Activated naive CD8-positive, alpha-beta T cell treated with anti-CD3 and anti-CD28 coated beads, Interleukin-2, amount 10 ng/mL, durations not matched to agents 7 days and 5 days (primary cell): ENCODE measurements around the gene ASAH2. TPM values are rescaled to one million over a fixed set of nuclear protein-coding genes. Genes with fewer than 3 reads are reported as not detected.

Experiments used
- ATAC-seq: fragments of 150-1000 bp; cut with Tn5 transposase; one replicate; pipeline ENCODE4 v1.10.0; 2021; ENCODE audit warnings: low read depth, moderate library complexity
- POLR2A ChIA-PET: fragments of 350-600 bp; sonication (Branson Sonifier 250); formaldehyde crosslinking; loops from one replicate; lab custom pipeline; 2021; ENCODE audit warnings: antibody characterized with exemption; lab: Charles Lee
- DNase-seq: peaks from one replicate; pipeline ENCODE4 v3.0.0; 2021
- H3K27ac Mint-ChIP-seq: one replicate; pipeline ENCODE4 v1.8.0; 2022; ENCODE audit warnings: mild to moderate bottlenecking, mixed read lengths
- H3K27me3 Mint-ChIP-seq: one replicate; pipeline ENCODE4 v1.8.0; 2022; ENCODE audit warnings: mild to moderate bottlenecking, moderate library complexity, mixed read lengths
- H3K36me3 Mint-ChIP-seq: one replicate; pipeline ENCODE4 v1.8.0; 2021; ENCODE audit warnings: mild to moderate bottlenecking, mixed read lengths
- H3K4me1 Mint-ChIP-seq: one replicate; pipeline ENCODE4 v1.8.0; 2021; ENCODE audit warnings: mixed read lengths
- H3K4me3 Mint-ChIP-seq: one replicate; pipeline ENCODE4 v1.8.0; 2022; ENCODE audit warnings: mild to moderate bottlenecking, moderate library complexity, mixed read lengths
- H3K9me3 Mint-ChIP-seq: one replicate; pipeline ENCODE4 v1.8.0; 2021; ENCODE audit warnings: mixed read lengths
- total RNA-seq, 2 experiments: library from RNA; stranded (reverse); gene quantifications; one replicate each; pipeline ENCODE4 v1.2.3, GENCODE V29; 2021

Gene ASAH2
- total RNA-seq, 2 experiments from 2014 or later, result 3.5 to 5.2 TPM

GRCh38 chr10:50234486-50234885 lies 16.8 kb downstream of the ASAH2 start:
- H3K4me3 Mint-ChIP-seq, result no peak overlapping the region
- no peaks in the 10 kb centered on the region for H3K9me3 Mint-ChIP-seq
- no peaks in the 10 kb centered on the region for H3K36me3 Mint-ChIP-seq
- POLR2A ChIA-PET, result no interaction called here
- DNase-seq (no peak), ATAC-seq (no peak)
- H3K27me3 Mint-ChIP-seq, result peaks cover 43% of the 10 kb centered on the region
- no peaks in the 10 kb centered on the region for H3K4me1 Mint-ChIP-seq
- H3K27ac Mint-ChIP-seq, result no peak overlapping the region

GRCh38 chr10:50232261-50232639 lies 19.1 kb downstream of the ASAH2 start:
- DNase-seq, result no peak
- POLR2A ChIA-PET, result no interaction called here
- Mint-ChIP-seq H3K27me3 (peaks cover 47% of the 10 kb centered on the region), H3K27ac (no peak overlapping the region), H3K9me3 (no peaks in the 10 kb centered on the region), H3K4me3 (no peak overlapping the region), H3K36me3 (no peaks in the 10 kb centered on the region), H3K4me1 (no peaks in the 10 kb centered on the region)
- no peak for ATAC-seq

- ATAC-seq (no peak), DNase-seq (no peak)
- no peaks in the 10 kb centered on the region for H3K4me1 Mint-ChIP-seq
- no peaks in the 10 kb centered on the region for H3K36me3 Mint-ChIP-seq
- peaks cover 49% of the 10 kb centered on the region for H3K27me3 Mint-ChIP-seq
- POLR2A ChIA-PET, result no interaction called here
- H3K4me3 Mint-ChIP-seq, result no peak overlapping the region
- no peak overlapping the region for H3K27ac Mint-ChIP-seq
- no peaks in the 10 kb centered on the region for H3K9me3 Mint-ChIP-seq
Observed at GRCh38 chr10:50231515-50232260, 19.6 kb downstream of the ASAH2 start.

GRCh38 chr10:50229460-50229859 lies 21.9 kb downstream of the ASAH2 start:
- no peaks in the 10 kb centered on the region for H3K36me3 Mint-ChIP-seq
- no peaks in the 10 kb centered on the region for H3K4me1 Mint-ChIP-seq
- H3K27me3 Mint-ChIP-seq, result peaks cover 40% of the 10 kb centered on the region
- POLR2A ChIA-PET, result no interaction called here
- no peaks in the 10 kb centered on the region for H3K9me3 Mint-ChIP-seq
- H3K4me3 Mint-ChIP-seq, result no peak overlapping the region
- no peak overlapping the region for H3K27ac Mint-ChIP-seq
- no peak for DNase-seq
- ATAC-seq, result no peak

- Mint-ChIP-seq H3K4me3 (no peak overlapping the region), H3K4me1 (no peaks in the 10 kb centered on the region), H3K27me3 (peaks cover 34% of the 10 kb centered on the region), H3K36me3 (no peaks in the 10 kb centered on the region), H3K9me3 (no peaks in the 10 kb centered on the region), H3K27ac (no peak overlapping the region)
- POLR2A ChIA-PET, result no interaction called here
- DNase-seq (no peak), ATAC-seq (no peak)
Observed at GRCh38 chr10:50228672-50229071, 22.6 kb downstream of the ASAH2 start.

GRCh38 chr10:50226610-50227009 lies 24.7 kb downstream of the ASAH2 start:
- H3K27me3 Mint-ChIP-seq, result peaks cover 34% of the 10 kb centered on the region
- H3K9me3 Mint-ChIP-seq, result no peaks in the 10 kb centered on the region
- no peak overlapping the region for H3K27ac Mint-ChIP-seq
- ATAC-seq, result no peak
- no peak for DNase-seq
- POLR2A ChIA-PET, result no interaction called here
- H3K36me3 Mint-ChIP-seq, result no peaks in the 10 kb centered on the region
- no peak overlapping the region for H3K4me3 Mint-ChIP-seq
- no peaks in the 10 kb centered on the region for H3K4me1 Mint-ChIP-seq

GRCh38 chr10:50224330-50224952 lies 26.9 kb downstream of the ASAH2 start:
- POLR2A ChIA-PET, result no interaction called here
- H3K4me1 Mint-ChIP-seq, result no peaks in the 10 kb centered on the region
- no peak overlapping the region for H3K4me3 Mint-ChIP-seq
- H3K36me3 Mint-ChIP-seq, result no peaks in the 10 kb centered on the region
- H3K27me3 Mint-ChIP-seq, result peaks cover 28% of the 10 kb centered on the region
- ATAC-seq, result no peak
- H3K27ac Mint-ChIP-seq, result no peak overlapping the region
- no peak for DNase-seq
- no peaks in the 10 kb centered on the region for H3K9me3 Mint-ChIP-seq

GRCh38 chr10:50222199-50222598 lies 29.1 kb downstream of the ASAH2 start:
- Mint-ChIP-seq H3K9me3 (no peaks in the 10 kb centered on the region), H3K27me3 (peaks cover 18% of the 10 kb centered on the region), H3K27ac (no peak overlapping the region), H3K4me1 (no peaks in the 10 kb centered on the region), H3K36me3 (no peaks in the 10 kb centered on the region), H3K4me3 (no peak overlapping the region)
- no peak for ATAC-seq
- no peak for DNase-seq
- POLR2A ChIA-PET, result no interaction called here

GRCh38 chr10:50221470-50221869 lies 29.8 kb downstream of the ASAH2 start:
- Mint-ChIP-seq H3K36me3 (no peaks in the 10 kb centered on the region), H3K4me3 (no peak overlapping the region), H3K9me3 (no peaks in the 10 kb centered on the region), H3K4me1 (no peaks in the 10 kb centered on the region), H3K27ac (no peak overlapping the region), H3K27me3 (peaks cover 16% of the 10 kb centered on the region)
- POLR2A ChIA-PET, result no interaction called here
- ATAC-seq (no peak), DNase-seq (no peak)

- H3K27me3 Mint-ChIP-seq, result peaks cover 20% of the 10 kb centered on the region
- no peak overlapping the region for H3K4me3 Mint-ChIP-seq
Observed at GRCh38 chr10:50219646-50220045, 31.7 kb downstream of the ASAH2 start.

GRCh38 chr10:50219200-50219599 lies 32.1 kb downstream of the ASAH2 start:
- POLR2A ChIA-PET, result no interaction called here
- Mint-ChIP-seq H3K4me3 (no peak overlapping the region), H3K27ac (no peak overlapping the region), H3K36me3 (no peaks in the 10 kb centered on the region), H3K9me3 (no peaks in the 10 kb centered on the region), H3K27me3 (peaks cover 21% of the 10 kb centered on the region), H3K4me1 (no peaks in the 10 kb centered on the region)
- no peak for DNase-seq
- no peak for ATAC-seq

More at GRCh38 chr10:50219646-50220045, 31.7 kb downstream of the ASAH2 start:
- no peaks in the 10 kb centered on the region for H3K4me1 Mint-ChIP-seq
- DNase-seq (no peak), ATAC-seq (no peak)
- no peaks in the 10 kb centered on the region for H3K9me3 Mint-ChIP-seq
- POLR2A ChIA-PET, result no interaction called here
- no peaks in the 10 kb centered on the region for H3K36me3 Mint-ChIP-seq
- no peak overlapping the region for H3K27ac Mint-ChIP-seq

GRCh38 chr10:50216894-50217293 lies 34.4 kb downstream of the ASAH2 start:
- H3K4me1 Mint-ChIP-seq, result no peaks in the 10 kb centered on the region
- ATAC-seq (no peak), DNase-seq (no peak)
- H3K27ac Mint-ChIP-seq, result no peak overlapping the region
- no peaks in the 10 kb centered on the region for H3K9me3 Mint-ChIP-seq
- H3K4me3 Mint-ChIP-seq, result no peak overlapping the region
- peaks cover 28% of the 10 kb centered on the region for H3K27me3 Mint-ChIP-seq
- no peaks in the 10 kb centered on the region for H3K36me3 Mint-ChIP-seq
- POLR2A ChIA-PET, result no interaction called here

- peaks cover 23% of the 10 kb centered on the region for H3K27me3 Mint-ChIP-seq
- H3K27ac Mint-ChIP-seq, result no peak overlapping the region
- H3K4me3 Mint-ChIP-seq, result no peak overlapping the region
- H3K4me1 Mint-ChIP-seq, result no peaks in the 10 kb centered on the region
- no peaks in the 10 kb centered on the region for H3K36me3 Mint-ChIP-seq
- DNase-seq (no peak), ATAC-seq (no peak)
- POLR2A ChIA-PET, result no interaction called here
- H3K9me3 Mint-ChIP-seq, result no peaks in the 10 kb centered on the region
Observed at GRCh38 chr10:50216418-50216817, 34.9 kb downstream of the ASAH2 start.

- no peak overlapping the region for H3K4me3 Mint-ChIP-seq
- POLR2A ChIA-PET, result no interaction called here
- H3K27ac Mint-ChIP-seq, result no peak overlapping the region
Observed at GRCh38 chr10:50211670-50212069, 39.6 kb downstream of the ASAH2 start.

More at GRCh38 chr10:50211670-50212069, 39.6 kb downstream of the ASAH2 start:
- DNase-seq (no peak), ATAC-seq (no peak)
- Mint-ChIP-seq H3K4me1 (no peaks in the 10 kb centered on the region), H3K36me3 (no peaks in the 10 kb centered on the region), H3K9me3 (no peaks in the 10 kb centered on the region), H3K27me3 (peaks cover 39% of the 10 kb centered on the region)
